PC-3 (cell line): ENCODE measurements around the gene ADCY5. TPM values are rescaled to one million over a fixed set of nuclear protein-coding genes. Genes with fewer than 3 reads are reported as not detected.

Experiments
- ATAC-seq: fragments of 200-7000 bp; cut with Tn5 transposase; 2 replicates; pipeline ENCODE4 v1.9.1; 2020; ENCODE audit warnings: mild to moderate bottlenecking, moderate library complexity
- BruUV-seq: library from RNA; stranded (reverse); fragments of 400-500 nt; replicated peaks from 2 replicates; lab custom pipeline; 2021; lab: Mats Ljungman, UMichigan
- CTCF ChIA-PET: fragments of 300-600 bp; sonication (Branson Sonifier 250); formaldehyde crosslinking; loops from one replicate; lab custom pipeline; 2022; ENCODE audit warnings: antibody characterized with exemption; lab: Charles Lee
- POLR2A ChIA-PET: fragments of 300-600 bp; sonication (Branson Sonifier 250); formaldehyde crosslinking; loops from one replicate; lab custom pipeline; 2022; ENCODE audit warnings: antibody characterized with exemption; ENCODE audit not compliant: unreplicated experiment; lab: Charles Lee
- DNase-seq: peaks from one replicate; pipeline ENCODE4 v3.0.0-alpha.2; 2015
- H2AFZ ChIP-seq: fragments of 300-600 bp; sonication (generic); 2 replicates; pipeline ENCODE4 v1.6.0; 2016; ENCODE audit warnings: antibody characterized with exemption, low read length
- H3F3A ChIP-seq: fragments of 300-600 bp; sonication (generic); one replicate; pipeline ENCODE4 v1.6.0; 2017; ENCODE audit warnings: antibody characterized with exemption, low read length, control low read depth, mild to moderate bottlenecking; ENCODE audit not compliant: unreplicated experiment
- H3K27ac ChIP-seq: fragments of 300-600 bp; sonication (generic); 2 replicates; pipeline ENCODE4 v1.5.1; 2016; ENCODE audit warnings: mild to moderate bottlenecking, low read length
- H3K27me3 ChIP-seq: fragments of 300-600 bp; sonication (generic); 2 replicates; pipeline ENCODE4 v1.6.1; 2016; ENCODE audit warnings: low read length, mixed read lengths
- H3K36me3 ChIP-seq: fragments of 300-600 bp; sonication (generic); 2 replicates; pipeline ENCODE4 v1.6.1; 2016; ENCODE audit warnings: low read depth, mixed run types, low read length, mixed read lengths
- H3K4me1 ChIP-seq: fragments of 300-600 bp; sonication (generic); 2 replicates; pipeline ENCODE4 v1.5.1; 2016; ENCODE audit warnings: low read length; ENCODE audit not compliant: insufficient read depth
- H3K4me2 ChIP-seq: fragments of 300-600 bp; sonication (generic); 2 replicates; pipeline ENCODE4 v1.6.0; 2016; ENCODE audit warnings: low read length
- H3K4me3 ChIP-seq: fragments of 300-600 bp; sonication (generic); 2 replicates; pipeline ENCODE4 v1.5.1; 2016; ENCODE audit warnings: mild to moderate bottlenecking, low read length, mixed read lengths
- H3K79me2 ChIP-seq: fragments of 300-600 bp; sonication (generic); 2 replicates; pipeline ENCODE4 v1.6.1; 2017; ENCODE audit warnings: low read length, mixed read lengths
- H3K9ac ChIP-seq: fragments of 300-600 bp; sonication (generic); 2 replicates; pipeline ENCODE4 v1.6.0; 2016; ENCODE audit warnings: mild to moderate bottlenecking, low read length
- H3K9me2 ChIP-seq: fragments of 300-600 bp; sonication (generic); replicated peaks from 2 replicates; pipeline ENCODE4 v1.6.1; 2016; ENCODE audit warnings: mixed run types, low read length, mixed read lengths
- H3K9me3 ChIP-seq: fragments of 300-600 bp; sonication (generic); 2 replicates; pipeline ENCODE4 v1.6.1; 2016; ENCODE audit warnings: low read length, mixed read lengths
- H4K20me1 ChIP-seq: fragments of 300-600 bp; sonication (generic); 2 replicates; pipeline ENCODE4 v1.6.1; 2016; ENCODE audit warnings: low read length, mixed read lengths
- EZH2 ChIP-seq: fragments of 300-600 bp; sonication (generic); IDR thresholded peaks from one replicate; pipeline ENCODE4 v1.6.1; 2017; ENCODE audit warnings: antibody characterized with exemption, mild to moderate bottlenecking, low read length; ENCODE audit not compliant: unreplicated experiment
- EZH2phosphoT487 ChIP-seq: fragments of 300-600 bp; sonication (generic); IDR thresholded peaks from 2 replicates; pipeline ENCODE4 v1.6.1; 2018; ENCODE audit warnings: mild to moderate bottlenecking, antibody characterized with exemption, low read length, borderline replicate concordance
- intact Hi-C: fragments of 100-400 bp; cut with micrococcal nuclease; formaldehyde crosslinking; loops from 2 replicates; pipeline ENCODE4 v1.9.0; 2023
- total RNA-seq: library from RNA; depleted of rRNA; stranded (reverse); fragments of >200 nt; gene quantifications from 2 replicates; pipeline ENCODE4 v1.2.3, GENCODE V29; 2014
- TF ChIP-seq, protein P1 (sequence below): fragments of 300-600 bp; sonication (generic); conservative IDR thresholded peaks from 2 replicates; pipeline ENCODE4 v1.5.1; 2017; ENCODE audit warnings: antibody characterized with exemption, low read depth, mild to moderate bottlenecking, low read length

Gene ADCY5
- total RNA-seq, 1 experiment from 2014 or later: not detected

DNA sequence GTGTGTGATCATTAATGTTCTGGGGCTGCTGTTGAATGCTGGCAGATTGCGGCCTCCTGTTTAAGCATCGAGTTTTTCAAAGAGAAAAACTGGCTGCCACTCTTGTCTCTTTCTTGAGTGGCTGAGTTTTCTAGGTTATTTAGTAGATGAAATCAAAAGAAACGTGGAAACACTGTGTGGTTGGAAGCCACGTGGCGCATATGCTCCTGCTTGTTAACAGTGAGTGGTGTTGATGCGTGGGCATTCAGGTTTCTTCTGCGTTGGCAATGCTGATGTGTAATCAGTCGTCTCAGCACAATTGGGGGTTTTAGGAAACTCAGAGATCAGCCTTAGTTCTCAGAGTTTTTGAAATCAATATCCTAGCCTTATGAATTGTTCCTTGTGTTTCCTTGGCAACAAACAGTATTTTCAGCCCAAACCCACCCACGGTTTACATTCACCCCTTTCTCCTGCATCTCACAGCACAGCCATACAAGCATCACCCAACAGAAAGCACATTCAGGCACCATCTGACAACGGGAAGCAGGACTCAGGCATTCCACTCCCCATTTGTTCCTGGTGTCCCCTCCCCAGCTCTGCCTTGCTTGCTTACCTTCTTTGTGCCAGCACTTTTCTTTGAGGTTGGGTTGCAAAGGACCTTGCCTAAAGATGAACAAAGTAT lies 172.4 kb downstream of the ADCY5 start:
- no peak overlapping the region for H3K27ac ChIP-seq
- no peaks in the 10 kb centered on the region for H3K9me3 ChIP-seq
- no peak overlapping the region for H2AFZ ChIP-seq
- no peak for ATAC-seq
- H3K79me2 ChIP-seq: no peaks in the 10 kb centered on the region
- H3K27me3 ChIP-seq: no peaks in the 10 kb centered on the region
- H3F3A ChIP-seq: peaks cover 4% of the 10 kb centered on the region
- DNase-seq: no peak
- no peak overlapping the region for H3K9ac ChIP-seq
- TF ChIP-seq, protein P1, sequence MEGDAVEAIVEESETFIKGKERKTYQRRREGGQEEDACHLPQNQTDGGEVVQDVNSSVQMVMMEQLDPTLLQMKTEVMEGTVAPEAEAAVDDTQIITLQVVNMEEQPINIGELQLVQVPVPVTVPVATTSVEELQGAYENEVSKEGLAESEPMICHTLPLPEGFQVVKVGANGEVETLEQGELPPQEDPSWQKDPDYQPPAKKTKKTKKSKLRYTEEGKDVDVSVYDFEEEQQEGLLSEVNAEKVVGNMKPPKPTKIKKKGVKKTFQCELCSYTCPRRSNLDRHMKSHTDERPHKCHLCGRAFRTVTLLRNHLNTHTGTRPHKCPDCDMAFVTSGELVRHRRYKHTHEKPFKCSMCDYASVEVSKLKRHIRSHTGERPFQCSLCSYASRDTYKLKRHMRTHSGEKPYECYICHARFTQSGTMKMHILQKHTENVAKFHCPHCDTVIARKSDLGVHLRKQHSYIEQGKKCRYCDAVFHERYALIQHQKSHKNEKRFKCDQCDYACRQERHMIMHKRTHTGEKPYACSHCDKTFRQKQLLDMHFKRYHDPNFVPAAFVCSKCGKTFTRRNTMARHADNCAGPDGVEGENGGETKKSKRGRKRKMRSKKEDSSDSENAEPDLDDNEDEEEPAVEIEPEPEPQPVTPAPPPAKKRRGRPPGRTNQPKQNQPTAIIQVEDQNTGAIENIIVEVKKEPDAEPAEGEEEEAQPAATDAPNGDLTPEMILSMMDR: no peak
- TF ChIP-seq EZH2 (no peak), EZH2phosphoT487 (no peak)
- no TSS peak for BruUV-seq
- H3K4me1 ChIP-seq: peaks cover 14% of the 10 kb centered on the region
- intact Hi-C loops: no loop called here
- CTCF ChIA-PET: no interaction called here
- POLR2A ChIA-PET: no interaction called here
- no peaks in the 10 kb centered on the region for H3K9me2 ChIP-seq
- no peak overlapping the region for H3K4me2 ChIP-seq
- H3K4me3 ChIP-seq: no peak overlapping the region
- H3K36me3 ChIP-seq: no peaks in the 10 kb centered on the region
- no peaks in the 10 kb centered on the region for H4K20me1 ChIP-seq

DNA sequence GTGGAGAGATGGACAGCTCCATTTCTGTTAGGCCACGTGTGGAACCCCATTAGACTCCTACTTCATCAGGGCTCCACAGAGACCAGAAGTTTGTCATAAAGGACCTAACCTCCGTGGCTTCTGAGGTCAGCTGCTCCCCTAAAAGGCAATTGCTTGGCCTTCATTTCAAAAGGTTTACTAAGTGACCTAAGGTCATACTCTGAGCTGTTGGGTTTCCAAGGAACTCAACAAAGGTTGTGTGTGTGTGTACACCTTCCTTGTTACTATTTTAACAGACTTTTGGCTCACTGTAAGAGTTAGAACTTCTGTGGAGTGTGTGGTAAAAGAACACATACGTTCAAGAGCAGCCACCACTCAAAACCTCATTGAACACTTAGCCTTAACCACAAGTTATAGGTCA lies 173.2 kb downstream of the ADCY5 start:
- H3K36me3 ChIP-seq: no peaks in the 10 kb centered on the region
- no peak for ATAC-seq
- no peaks in the 10 kb centered on the region for H4K20me1 ChIP-seq
- no peak for DNase-seq
- no peak overlapping the region for H2AFZ ChIP-seq
- peaks cover 19% of the 10 kb centered on the region for H3K4me1 ChIP-seq
- TF ChIP-seq EZH2: no peak
- TF ChIP-seq, protein P1: no peak
- H3K9ac ChIP-seq: no peak overlapping the region
- H3K4me3 ChIP-seq: no peak overlapping the region
- peaks cover 4% of the 10 kb centered on the region for H3F3A ChIP-seq
- BruUV-seq: no TSS peak
- H3K9me3 ChIP-seq: no peaks in the 10 kb centered on the region
- no peaks in the 10 kb centered on the region for H3K27me3 ChIP-seq
- intact Hi-C loops: no loop called here
- H3K4me2 ChIP-seq: no peak overlapping the region
- no peaks in the 10 kb centered on the region for H3K9me2 ChIP-seq
- ChIA-PET POLR2A (no interaction called here), CTCF (no interaction called here)
- H3K27ac ChIP-seq: no peak overlapping the region
- H3K79me2 ChIP-seq: no peaks in the 10 kb centered on the region

DNA sequence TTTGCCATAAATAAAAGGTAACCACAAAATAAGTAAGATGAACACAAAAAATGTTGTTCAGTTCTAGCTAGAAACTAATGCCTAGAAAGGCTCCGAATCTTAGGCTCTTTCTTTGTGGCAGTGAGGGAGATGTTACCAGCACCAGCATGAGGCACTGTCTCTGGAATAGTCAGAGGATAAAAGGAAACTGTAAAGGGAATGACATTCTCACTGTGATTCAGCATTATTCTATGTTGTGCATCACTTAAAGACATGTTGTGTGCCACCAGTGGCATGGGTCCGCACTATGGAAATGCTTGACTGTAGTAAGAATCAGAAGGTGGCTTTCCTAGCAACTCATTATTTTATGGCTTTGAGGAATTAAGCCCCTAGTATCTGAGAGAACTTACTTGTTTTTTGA lies 176.3 kb downstream of the ADCY5 start:
- Histone ChIP-seq H3K4me3 (no peak overlapping the region), H3F3A (peaks cover 4% of the 10 kb centered on the region), H3K4me1 (peaks cover 19% of the 10 kb centered on the region), H2AFZ (no peak overlapping the region), H4K20me1 (no peaks in the 10 kb centered on the region), H3K4me2 (no peak overlapping the region), H3K27ac (peak overlapping the region; percentile 45), H3K9ac (no peak overlapping the region), H3K9me3 (no peaks in the 10 kb centered on the region), H3K36me3 (no peaks in the 10 kb centered on the region), H3K79me2 (no peaks in the 10 kb centered on the region), H3K27me3 (no peaks in the 10 kb centered on the region), H3K9me2 (no peaks in the 10 kb centered on the region)
- peak; percentile 22 for DNase-seq
- peak; percentile 5; the same call in 1 of the 2 replicates for ATAC-seq
- intact Hi-C loops: no loop called here
- CTCF ChIA-PET: no interaction called here
- TF ChIP-seq, protein P1: no peak
- TF ChIP-seq EZH2phosphoT487: no peak
- TF ChIP-seq EZH2: no peak
- no TSS peak for BruUV-seq
- POLR2A ChIA-PET: no interaction called here
